NCI-H82 (cell line): ENCODE results near the gene MAP3K6.
A peak's percentile ranks its signal among the peaks of the same experiment; 100 is the strongest.

Source experiments
- DNase-seq: peaks from one replicate; lab custom pipeline; 2025; lab: John Stamatoyannopoulos, UW

MAP3K6 gene

GRCh38 chr1:27335506-27336422 is 31.0 kb downstream of the MAP3K6 start:
- DNase-seq, result no peak

- DNase-seq, result no peak
Observed at GRCh38 chr1:27333717-27334279, 33.0 kb downstream of the MAP3K6 start.

- peak; percentile 81 for DNase-seq
Observed at GRCh38 chr1:27332536-27333281, 34.1 kb downstream of the MAP3K6 start.

- DNase-seq, result no peak
Observed at GRCh38 chr1:27331922-27332321, 34.8 kb downstream of the MAP3K6 start.

GRCh38 chr1:27331426-27331825 is 35.3 kb downstream of the MAP3K6 start:
- no peak for DNase-seq

GRCh38 chr1:27330786-27331185 is 36.0 kb downstream of the MAP3K6 start:
- no peak for DNase-seq

- no peak for DNase-seq
Observed at GRCh38 chr1:27327964-27328363, 38.8 kb downstream of the MAP3K6 start.

GRCh38 chr1:27325286-27325685 is 41.5 kb downstream of the MAP3K6 start:
- no peak for DNase-seq

- DNase-seq, result no peak
Observed at GRCh38 chr1:27322569-27323240, 44.1 kb downstream of the MAP3K6 start.

- DNase-seq, result peak; percentile 99
Observed at GRCh38 chr1:27321813-27322568, 44.8 kb downstream of the MAP3K6 start, which contains the start of gene TMEM222. TSS of gene TMEM222 (plus strand) at chr1:27322163. CDS start at chr1:27322198, 35 bp downstream.

GRCh38 chr1:27318596-27318995 is 48.2 kb downstream of the MAP3K6 start:
- peak; percentile 97 for DNase-seq

- DNase-seq, result peak; percentile 69
Observed at GRCh38 chr1:27318136-27318535, 48.6 kb downstream of the MAP3K6 start.

- no peak for DNase-seq
Observed at GRCh38 chr1:27316860-27317259, 49.9 kb downstream of the MAP3K6 start.

- DNase-seq, result no peak
Observed at GRCh38 chr1:27314737-27315136, 52.0 kb downstream of the MAP3K6 start.

- DNase-seq, result no peak
Observed at GRCh38 chr1:27314169-27314568, 52.6 kb downstream of the MAP3K6 start.

- DNase-seq, result peak; percentile 66
Observed at GRCh38 chr1:27307874-27308598, 58.7 kb downstream of the MAP3K6 start.

GRCh38 chr1:27306892-27307761 is 59.6 kb downstream of the MAP3K6 start:
- DNase-seq, result peak; percentile 80

- DNase-seq, result no peak
Observed at GRCh38 chr1:27306071-27306470, 60.7 kb downstream of the MAP3K6 start.
